Breast epithelium (tissue), 3 donors: ENCODE data around the gene ALKBH8.

Experiments
- CTCF ChIP-seq, 3 donors: fragments of 450-650 bp; IDR thresholded peaks; one replicate each; pipeline ENCODE4 v1.5.1; 2016 to 2017; ENCODE audit warnings: antibody characterized with exemption in 3 of 3, mild to moderate bottlenecking in 3 of 3, moderate library complexity in 3 of 3
- POLR2A ChIP-seq: fragments of 450-650 bp; IDR thresholded peaks from one replicate; pipeline ENCODE4 v1.6.1; 2016; ENCODE audit warnings: antibody characterized with exemption, mild to moderate bottlenecking, moderate library complexity

DNA sequence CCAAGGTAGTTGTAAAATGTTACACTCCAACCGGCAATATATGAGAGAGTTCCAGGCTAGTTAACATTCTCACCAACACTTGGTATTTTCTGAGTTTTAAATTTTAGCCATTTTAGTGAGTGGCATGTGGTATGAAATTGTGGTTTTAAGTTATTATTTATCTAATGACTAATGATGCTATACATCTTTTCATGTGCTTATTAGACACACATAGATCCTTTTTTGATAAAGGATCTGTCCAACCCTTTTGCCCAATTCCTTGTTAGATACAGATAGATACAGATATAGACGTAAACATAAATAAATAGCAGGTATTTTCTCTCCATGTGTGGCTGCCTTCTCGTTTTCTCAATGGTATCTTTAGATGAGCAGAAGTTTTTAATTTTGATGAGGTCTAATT lies 39.3 kb downstream of the ALKBH8 start:
- TF ChIP-seq CTCF (IDR thresholded peaks at IDR 0.05): no peak
- no peak for TF ChIP-seq POLR2A
